B cell (primary cell): ENCODE data around the gene BLM. TPM values are rescaled to one million over a fixed set of nuclear protein-coding genes. Genes with fewer than 3 reads are reported as not detected.

Experiments used
- ATAC-seq: fragments of 200-7000 bp; cut with Tn5 transposase; one replicate; pipeline ENCODE4 v1.10.0; 2021; ENCODE audit warnings: low read depth, mild to moderate bottlenecking, moderate number of reproducible peaks, moderate library complexity
- CTCF ChIA-PET: fragments of 350-600 bp; sonication (Branson Sonifier 250); formaldehyde crosslinking; loops from one replicate; lab custom pipeline; 2021; ENCODE audit warnings: antibody characterized with exemption, inconsistent platforms; lab: Charles Lee
- POLR2A ChIA-PET: fragments of 350-600 bp; sonication (Branson Sonifier 250); formaldehyde crosslinking; loops from one replicate; lab custom pipeline; 2021; ENCODE audit warnings: antibody characterized with exemption; lab: Charles Lee
- DNase-seq: peaks from one replicate; pipeline ENCODE4 v3.0.0; 2013
- H2AFZ ChIP-seq: 2 replicates; pipeline ENCODE4 v1.6.1; 2012; ENCODE audit warnings: mild to moderate bottlenecking, low read depth, low read length; ENCODE audit not compliant: insufficient read depth, poor library complexity, severe bottlenecking
- H3K27ac ChIP-seq, 2 donors: 1 replicate in 1 of 2; 2 replicates in 1 of 2; pipeline ENCODE4 v1.5.1; 2012 to 2013; ENCODE audit warnings: low read length in 2 of 2, mild to moderate bottlenecking in 2 of 2, moderate library complexity in 1 of 2
- H3K27me3 ChIP-seq, 4 experiments: fragments of 200-600 bp in 1 of 4; sonication (generic) in 1 of 4; replicated peaks in 1 of 4; 1 replicate in 2 of 4; 2 replicates in 2 of 4; pipeline versions ENCODE4 v1.6.1 to v1.7.0; 2013 to 2016; ENCODE audit warnings: low read length in 3 of 4, mild to moderate bottlenecking in 2 of 4, mixed read lengths in 1 of 4, moderate library complexity in 1 of 4; ENCODE audit not compliant: insufficient read depth in 4 of 4, control insufficient read depth in 3 of 4; ENCODE audit errors: control extremely low read depth in 1 of 4
- H3K36me3 ChIP-seq, 2 experiments: replicated peaks in 1 of 2; 1 replicate in 1 of 2; 2 replicates in 1 of 2; pipeline versions ENCODE4 v1.6.1 to v1.7.1; 2013; ENCODE audit warnings: low read length in 1 of 2; ENCODE audit not compliant: insufficient read depth in 2 of 2, control insufficient read depth in 1 of 2; ENCODE audit errors: control extremely low read depth in 1 of 2, extremely low read depth in 1 of 2
- H3K4me1 ChIP-seq, 2 donors: fragments of 200-600 bp in 1 of 2; sonication (generic) in 1 of 2; 1 replicate in 1 of 2; 2 replicates in 1 of 2; pipeline versions ENCODE4 v1.5.1 to v1.6.1; 2013 to 2017; ENCODE audit warnings: low read length in 2 of 2; ENCODE audit not compliant: control insufficient read depth in 2 of 2, insufficient read depth in 2 of 2
- H3K4me2 ChIP-seq: replicated peaks from 2 replicates; pipeline ENCODE3; 2012; ENCODE audit warnings: mild to moderate bottlenecking, low read depth, low read length; ENCODE audit not compliant: poor library complexity, severe bottlenecking
- H3K4me3 ChIP-seq, 5 experiments: fragments of 200-600 bp in 1 of 5; sonication (generic) in 1 of 5; 1 replicate in 3 of 5; 2 replicates in 2 of 5; pipeline versions ENCODE4 v1.5.1 to v1.7.0; 2011 to 2016; ENCODE audit warnings: low read length in 4 of 5, mild to moderate bottlenecking in 4 of 5, low read depth in 2 of 5, control low read depth in 1 of 5, moderate library complexity in 1 of 5; ENCODE audit not compliant: insufficient read depth in 1 of 5; ENCODE audit errors: control extremely low read depth in 1 of 5, extremely low read depth in 1 of 5
- H3K79me2 ChIP-seq: fragments of 200-600 bp; sonication (generic); one replicate; pipeline ENCODE4 v1.6.0; 2016; ENCODE audit warnings: low read length; ENCODE audit not compliant: control insufficient read depth, insufficient read depth
- H3K9ac ChIP-seq: fragments of 200-600 bp; sonication (generic); 2 replicates; pipeline ENCODE4 v1.6.1; 2017; ENCODE audit warnings: mild to moderate bottlenecking, low read length, moderate library complexity
- H3K9me3 ChIP-seq, 3 donors: one replicate each; pipeline versions ENCODE4 v1.6.1 to v1.7.1; 2013; ENCODE audit warnings: low read length in 2 of 3; ENCODE audit not compliant: control insufficient read depth in 2 of 3, insufficient read depth in 1 of 3; ENCODE audit errors: control extremely low read depth in 1 of 3
- H4K20me1 ChIP-seq: 2 replicates; pipeline ENCODE4 v1.6.0; 2012; ENCODE audit warnings: mild to moderate bottlenecking, low read length; ENCODE audit not compliant: insufficient read depth, control insufficient read depth, poor library complexity, severe bottlenecking
- H3K27ac Mint-ChIP-seq: one replicate; pipeline ENCODE4 v1.8.0; 2021; ENCODE audit warnings: mixed read lengths
- H3K27me3 Mint-ChIP-seq: one replicate; pipeline ENCODE4 v1.8.0; 2021; ENCODE audit warnings: mixed read lengths
- H3K4me1 Mint-ChIP-seq: one replicate; pipeline ENCODE4 v1.8.0; 2021; ENCODE audit warnings: mixed read lengths
- H3K4me3 Mint-ChIP-seq: one replicate; pipeline ENCODE4 v1.8.0; 2021; ENCODE audit warnings: mixed read lengths
- H3K9me3 Mint-ChIP-seq: one replicate; pipeline ENCODE4 v1.8.0; 2022; ENCODE audit warnings: mixed read lengths; ENCODE audit not compliant: insufficient read depth
- CTCF ChIP-seq: fragments of 200-600 bp; IDR thresholded peaks from one replicate; pipeline ENCODE4 v1.8.0; 2022; ENCODE audit warnings: antibody characterized with exemption, mild to moderate bottlenecking
- EZH2 ChIP-seq: IDR thresholded peaks from 2 replicates; pipeline ENCODE4 v1.6.1; 2012; ENCODE audit warnings: borderline replicate concordance, low read depth, mild to moderate bottlenecking, moderate library complexity, low read length; ENCODE audit not compliant: insufficient read depth, poor library complexity, severe bottlenecking
- WGBS: methylation state at CpG from one replicate; pipeline ENCODE4 v1.1.5; 2013; ENCODE audit warnings: missing lambda C conversion rate; ENCODE audit not compliant: insufficient coverage; 5-methylcytosine and 5-hydroxymethylcytosine counted together
- intact Hi-C: fragments of 100-400 bp; cut with micrococcal nuclease; formaldehyde crosslinking; loops from one replicate; pipeline ENCODE4 v1.10.0; 2022
- polyA plus RNA-seq: library from polyadenylated mRNA; depleted of rRNA; stranded (reverse); fragments of >200 nt; gene quantifications from 2 replicates; pipeline ENCODE4 v1.2.3, GENCODE V29; 2012
- total RNA-seq, 2 donors: library from RNA; stranded (reverse); fragments of 120-200 nt in 1 of 2; gene quantifications; 1 replicate in 1 of 2; 2 replicates in 1 of 2; pipeline versions ENCODE4 v1.2.3 to v1.2.4, GENCODE V29; 2013 to 2022

BLM gene
- total and polyA plus RNA-seq, 2 donors (not counting 1 experiment from before 2014, with no cell fraction given): 5.2 to 17.4 TPM

- H3K27me3 ChIP-seq: no peaks in the 10 kb centered on the region
- no peaks in the 10 kb centered on the region for H3K9me3 ChIP-seq
- H3K27ac ChIP-seq: no peak overlapping the region
- H3K4me2 ChIP-seq: no peak overlapping the region
- TF ChIP-seq EZH2: no peak
- no peak for TF ChIP-seq CTCF
- Mint-ChIP-seq H3K4me3 (no peak overlapping the region), H3K9me3 (no peaks in the 10 kb centered on the region), H3K27ac (no peak overlapping the region), H3K4me1 (peaks cover 3% of the 10 kb centered on the region), H3K27me3 (no peaks in the 10 kb centered on the region)
- peaks cover 19 to 26% of the 10 kb centered on the region in 2 experiments for H3K36me3 ChIP-seq
- no peaks in the 10 kb centered on the region for H3K4me1 ChIP-seq
- H2AFZ ChIP-seq: no peak overlapping the region
- no CpG with 5 or more reads among the region's 2 CpGs for WGBS
- H3K4me3 ChIP-seq: no peak overlapping the region
- H4K20me1 ChIP-seq: no peaks in the 10 kb centered on the region
- ATAC-seq: no peak
- CTCF ChIA-PET: interaction anchor here (0.6 kb wide), 1 partner anchor 20 kb away, joined by 3 read pairs; no protein-coding TSS in a partner anchor
- H3K79me2 ChIP-seq: no peaks in the 10 kb centered on the region
- DNase-seq: no peak
- POLR2A ChIA-PET: no interaction called here
- no peak overlapping the region for H3K9ac ChIP-seq
- intact Hi-C loops: no loop called here
Observed at GRCh38 chr15:90765531-90765930, 48.4 kb downstream of the BLM start.

GRCh38 chr15:90765966-90766365, 48.8 kb downstream of the BLM start:
- ChIA-PET CTCF (no interaction called here), POLR2A (no interaction called here)
- H4K20me1 ChIP-seq: no peaks in the 10 kb centered on the region
- H3K79me2 ChIP-seq: no peaks in the 10 kb centered on the region
- ATAC-seq (no peak), DNase-seq (no peak)
- TF ChIP-seq CTCF: no peak
- TF ChIP-seq EZH2: no peak
- H3K4me2 ChIP-seq: no peak overlapping the region
- H3K9me3 ChIP-seq: no peaks in the 10 kb centered on the region
- no peak overlapping the region for H3K27ac ChIP-seq
- no CpG with 5 or more reads among the region's 3 CpGs for WGBS
- H3K36me3 ChIP-seq: peaks cover 17 to 25% of the 10 kb centered on the region in 2 experiments
- peaks cover 3% of the 10 kb centered on the region for H3K4me1 Mint-ChIP-seq
- H3K27me3 ChIP-seq: no peaks in the 10 kb centered on the region
- no peaks in the 10 kb centered on the region for H3K9me3 Mint-ChIP-seq
- no peak overlapping the region for H3K4me3 Mint-ChIP-seq
- H3K4me1 ChIP-seq: no peaks in the 10 kb centered on the region
- H3K27me3 Mint-ChIP-seq: no peaks in the 10 kb centered on the region
- no peak overlapping the region for H2AFZ ChIP-seq
- no peak overlapping the region for H3K27ac Mint-ChIP-seq
- intact Hi-C loops: no loop called here
- no peak overlapping the region for H3K9ac ChIP-seq
- H3K4me3 ChIP-seq: no peak overlapping the region
